GM12873 (cell line): Measurements from ENCODE around the gene CYP3A5.

Source experiments
- CTCF ChIP-seq: IDR thresholded peaks from 2 replicates; pipeline ENCODE4 v1.5.1; 2012; ENCODE audit warnings: low read depth, mild to moderate bottlenecking, moderate library complexity, low read length, control low read depth; ENCODE audit not compliant: insufficient read depth; ENCODE audit errors: missing control alignments

CYP3A5 gene

GRCh38 chr7:99617192-99617781 lies 62.5 kb downstream of the CYP3A5 start:
- TF ChIP-seq CTCF, result no peak

- peak; percentile 50 for TF ChIP-seq CTCF
These were observed 63.2 kb downstream of the CYP3A5 start, which contains the start of gene ZSCAN25 for GRCh38 chr7:99616359-99617191. ZSCAN25 (plus strand) TSS chr7:99616946; CDS start chr7:99619607, 2,661 bp downstream.

- TF ChIP-seq CTCF, result no peak
These were observed 63.8 kb downstream of the CYP3A5 start for GRCh38 chr7:99615989-99616358.

GRCh38 chr7:99614495-99614894 lies 65.3 kb downstream of the CYP3A5 start:
- no peak for TF ChIP-seq CTCF

GRCh38 chr7:99607548-99607947 lies 72.2 kb downstream of the CYP3A5 start:
- no peak for TF ChIP-seq CTCF

GRCh38 chr7:99606531-99606930 lies 73.3 kb downstream of the CYP3A5 start:
- TF ChIP-seq CTCF, result no peak

GRCh38 chr7:99605527-99605926 lies 74.3 kb downstream of the CYP3A5 start:
- TF ChIP-seq CTCF, result no peak
